ENCODE results near the gene LRRC58. TPM values are rescaled to one million over a fixed set of nuclear protein-coding genes. Genes with fewer than 3 reads are reported as not detected.

Gene LRRC58
- total and polyA plus RNA-seq, 2 experiments from 2014 or later, result 8.8 to 34.7 TPM

- peaks cover 37% of the 10 kb centered on the region for H3K27me3 ChIP-seq
- H3K4me1 ChIP-seq (ENCODE audit: insufficient read depth), result peaks cover 3% of the 10 kb centered on the region
- peak within 1 kb of the TSS; percentile 91 for H2AFZ ChIP-seq
- peak within 1 kb of the TSS; percentile 92 for H3K4me2 ChIP-seq
- H3K9me2 ChIP-seq (replicated peaks; ENCODE audit: insufficient read depth), result no peaks in the 10 kb centered on the region
- H3K4me3 ChIP-seq, result peak within 1 kb of the TSS; percentile 83
- DNase-seq (ENCODE audit: low spot score), result peak; percentile 48
- TF ChIP-seq EZH2 (IDR thresholded peaks at IDR 0.05; ENCODE audit: borderline replicate concordance) (peak; percentile 15), EZH2phosphoT487 (IDR thresholded peaks at IDR 0.05; ENCODE audit: low read depth, severe bottlenecking, unreplicated experiment) (no peak)
- TF ChIP-seq, protein P1, sequence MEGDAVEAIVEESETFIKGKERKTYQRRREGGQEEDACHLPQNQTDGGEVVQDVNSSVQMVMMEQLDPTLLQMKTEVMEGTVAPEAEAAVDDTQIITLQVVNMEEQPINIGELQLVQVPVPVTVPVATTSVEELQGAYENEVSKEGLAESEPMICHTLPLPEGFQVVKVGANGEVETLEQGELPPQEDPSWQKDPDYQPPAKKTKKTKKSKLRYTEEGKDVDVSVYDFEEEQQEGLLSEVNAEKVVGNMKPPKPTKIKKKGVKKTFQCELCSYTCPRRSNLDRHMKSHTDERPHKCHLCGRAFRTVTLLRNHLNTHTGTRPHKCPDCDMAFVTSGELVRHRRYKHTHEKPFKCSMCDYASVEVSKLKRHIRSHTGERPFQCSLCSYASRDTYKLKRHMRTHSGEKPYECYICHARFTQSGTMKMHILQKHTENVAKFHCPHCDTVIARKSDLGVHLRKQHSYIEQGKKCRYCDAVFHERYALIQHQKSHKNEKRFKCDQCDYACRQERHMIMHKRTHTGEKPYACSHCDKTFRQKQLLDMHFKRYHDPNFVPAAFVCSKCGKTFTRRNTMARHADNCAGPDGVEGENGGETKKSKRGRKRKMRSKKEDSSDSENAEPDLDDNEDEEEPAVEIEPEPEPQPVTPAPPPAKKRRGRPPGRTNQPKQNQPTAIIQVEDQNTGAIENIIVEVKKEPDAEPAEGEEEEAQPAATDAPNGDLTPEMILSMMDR (IDR thresholded peaks at IDR 0.05; ENCODE audit: poor library complexity), result peak; percentile 10
- H4K20me1 ChIP-seq (ENCODE audit: insufficient read depth, poor library complexity, severe bottlenecking), result no peaks in the 10 kb centered on the region
- WGBS (ENCODE audit: low lambda C conversion rate, missing lambda C conversion rate), result 19% methylated on average over 22 of the region's 72 CpGs
- no peaks in the 10 kb centered on the region for H3K36me3 ChIP-seq (replicated peaks; ENCODE audit: insufficient read depth, low read depth)
- no peaks in the 10 kb centered on the region for H3K79me2 ChIP-seq
- H3K9me3 ChIP-seq (ENCODE audit: low read depth), result no peaks in the 10 kb centered on the region
- H3K27ac ChIP-seq, result no peak within 1 kb of the TSS
Observed at GRCh38 chr3:120284747-120285507, 64.2 kb downstream of the LRRC58 start, which contains the start of gene GPR156. GPR156 (minus strand) TSS chr3:120285222; CDS start chr3:120244098, 41,124 bp downstream.

DNA sequence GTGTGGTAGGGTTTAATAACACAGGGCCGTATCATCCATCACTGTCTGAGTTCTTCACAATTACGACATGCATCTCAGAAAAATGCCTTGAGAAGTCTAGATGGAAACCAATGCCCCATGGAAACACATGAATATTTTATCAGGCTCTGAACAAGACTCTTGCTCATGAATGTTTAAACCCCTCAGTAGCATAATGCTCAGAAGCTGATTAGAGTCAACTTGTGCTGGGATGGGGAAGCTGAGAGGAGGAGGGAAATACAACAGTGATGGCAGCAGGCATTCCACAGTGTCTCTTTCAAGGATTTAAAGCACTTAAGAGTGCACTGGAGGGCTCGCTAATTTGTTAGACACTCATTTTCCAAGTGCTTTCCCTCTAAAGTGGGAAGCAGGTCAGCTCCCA is 67.9 kb downstream of the LRRC58 start:
- peaks cover 3% of the 10 kb centered on the region for H3K4me1 ChIP-seq (ENCODE audit: insufficient read depth)
- H4K20me1 ChIP-seq (ENCODE audit: insufficient read depth, poor library complexity, severe bottlenecking), result no peaks in the 10 kb centered on the region
- no peaks in the 10 kb centered on the region for H3K9me2 ChIP-seq (replicated peaks; ENCODE audit: insufficient read depth)
- no peaks in the 10 kb centered on the region for H3K9me3 ChIP-seq (ENCODE audit: low read depth)
- TF ChIP-seq EZH2phosphoT487 (IDR thresholded peaks at IDR 0.05; ENCODE audit: low read depth, severe bottlenecking, unreplicated experiment) (no peak), EZH2 (IDR thresholded peaks at IDR 0.05; ENCODE audit: borderline replicate concordance) (no peak)
- TF ChIP-seq, protein P1 (IDR thresholded peaks at IDR 0.05; ENCODE audit: poor library complexity), result no peak
- H3K4me2 ChIP-seq, result no peak overlapping the region
- no peaks in the 10 kb centered on the region for H3K36me3 ChIP-seq (replicated peaks; ENCODE audit: insufficient read depth, low read depth)
- peaks cover 33% of the 10 kb centered on the region for H3K27me3 ChIP-seq
- no peak overlapping the region for H3K27ac ChIP-seq
- 80% methylated on average over 3 of the region's 3 CpGs for WGBS (ENCODE audit: low lambda C conversion rate, missing lambda C conversion rate)
- H3K4me3 ChIP-seq, result no peak overlapping the region
- no peak for DNase-seq (ENCODE audit: low spot score)
- H2AFZ ChIP-seq, result no peak overlapping the region
- H3K79me2 ChIP-seq, result no peaks in the 10 kb centered on the region

- no peaks in the 10 kb centered on the region for H3K9me2 ChIP-seq (replicated peaks; ENCODE audit: insufficient read depth)
- H3K4me1 ChIP-seq (ENCODE audit: insufficient read depth), result peaks cover 3% of the 10 kb centered on the region
- 90% methylated on average over 3 of the region's 3 CpGs for WGBS (ENCODE audit: low lambda C conversion rate, missing lambda C conversion rate)
- no peaks in the 10 kb centered on the region for H4K20me1 ChIP-seq (ENCODE audit: insufficient read depth, poor library complexity, severe bottlenecking)
- no peak overlapping the region for H2AFZ ChIP-seq
- no peak for DNase-seq (ENCODE audit: low spot score)
- no peak overlapping the region for H3K4me3 ChIP-seq
- H3K4me2 ChIP-seq, result no peak overlapping the region
- no peaks in the 10 kb centered on the region for H3K79me2 ChIP-seq
- no peak overlapping the region for H3K27ac ChIP-seq
- TF ChIP-seq EZH2phosphoT487 (IDR thresholded peaks at IDR 0.05; ENCODE audit: low read depth, severe bottlenecking, unreplicated experiment) (no peak), EZH2 (IDR thresholded peaks at IDR 0.05; ENCODE audit: borderline replicate concordance) (no peak)
- TF ChIP-seq, protein P1 (IDR thresholded peaks at IDR 0.05; ENCODE audit: poor library complexity), result no peak
- H3K27me3 ChIP-seq, result peaks cover 28% of the 10 kb centered on the region
- H3K9me3 ChIP-seq (ENCODE audit: low read depth), result no peaks in the 10 kb centered on the region
- no peaks in the 10 kb centered on the region for H3K36me3 ChIP-seq (replicated peaks; ENCODE audit: insufficient read depth, low read depth)
Observed at GRCh38 chr3:120280566-120280965, 68.6 kb downstream of the LRRC58 start.

Measured in hepatocyte (in vitro differentiated cells).